ENCODE data around the gene OR1J1.

Gene OR1J1

DNA sequence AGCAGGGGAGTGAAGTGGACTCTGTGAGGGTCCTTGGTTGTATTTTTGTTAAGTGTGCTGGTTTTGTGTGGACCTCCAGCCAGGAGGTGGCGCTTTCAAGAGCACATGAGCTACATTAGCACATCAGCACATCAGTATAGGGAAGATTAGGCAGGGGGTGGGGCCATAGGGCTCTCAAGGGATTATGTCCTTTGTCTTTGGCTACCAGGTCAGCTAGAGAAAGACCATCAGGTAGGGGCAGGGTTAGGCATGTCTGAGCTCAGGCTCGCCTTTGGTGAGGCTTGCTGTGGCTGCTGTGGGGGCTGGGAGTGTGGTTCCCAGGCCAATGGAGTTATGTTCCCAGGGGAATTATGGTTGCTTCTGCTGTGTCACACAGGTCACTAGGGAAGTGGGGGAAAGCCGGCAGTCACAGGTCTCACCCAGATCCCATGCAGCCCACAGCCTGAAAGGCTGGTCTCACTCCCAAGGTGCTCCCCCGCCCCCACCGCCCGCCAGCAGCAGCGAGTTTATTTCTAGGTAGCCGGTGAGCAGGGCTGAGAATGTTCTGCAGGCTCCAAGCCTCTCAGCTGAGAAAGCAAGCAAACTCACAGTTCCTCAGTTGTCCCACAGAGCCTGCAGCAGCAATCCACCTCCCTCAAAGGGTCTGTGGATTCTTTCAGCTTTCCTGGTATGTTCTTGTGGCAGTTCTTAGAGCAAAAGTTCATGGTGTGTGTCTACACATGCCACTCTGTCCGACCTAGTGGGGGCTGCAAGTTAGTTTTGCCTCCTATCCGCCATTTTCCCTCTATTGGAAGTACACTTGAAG lies 13.7 kb downstream of the OR1J1 start:
- Histone ChIP-seq H2AK5ac (ENCODE audit: low read length) (no peak overlapping the region), H3K18ac (ENCODE audit: low read length) (no peak overlapping the region), H3K9me3 (ENCODE audit: insufficient read depth, low read depth, low read length) (peaks cover 4% of the 10 kb centered on the region), H3K4ac (ENCODE audit: low read depth, low read length) (no peak overlapping the region), H3K27me3 (ENCODE audit: insufficient read depth, low read length) (no peaks in the 10 kb centered on the region), H3K4me2 (ENCODE audit: low read length) (no peak overlapping the region), H4K8ac (ENCODE audit: low read depth, low read length) (no peak overlapping the region), H3K27ac (ENCODE audit: low read depth, low read length) (no peak overlapping the region), H3K9ac (ENCODE audit: low read length) (no peak overlapping the region), H2AFZ (ENCODE audit: insufficient read depth, low read length, poor library complexity) (no peak overlapping the region), H4K12ac (ENCODE audit: low read depth, low read length) (no peak overlapping the region), H4K91ac (ENCODE audit: low read depth, low read length) (no peak overlapping the region), H2BK5ac (ENCODE audit: low read depth, low read length, poor library complexity) (no peak overlapping the region), H3K36me3 (ENCODE audit: control insufficient read depth in 1 of 2, insufficient read depth in 2 of 2, low read length in 2 of 2) (no peaks in the 10 kb centered on the region), H3K4me1 (ENCODE audit: control insufficient read depth in 1 of 2, insufficient read depth in 2 of 2, low read length in 2 of 2) (no peaks in the 10 kb centered on the region), H3K79me2 (ENCODE audit: control insufficient read depth, insufficient read depth, low read length, poor library complexity) (no peaks in the 10 kb centered on the region), H3K4me3 (ENCODE audit: low read depth, low read length) (peak overlapping the region; percentile 29), H3K79me1 (ENCODE audit: low read length) (no peaks in the 10 kb centered on the region), H3K14ac (ENCODE audit: low read length) (no peak overlapping the region), H2BK120ac (ENCODE audit: insufficient read depth, low read length, poor library complexity) (no peak overlapping the region), H2BK12ac (ENCODE audit: low read length) (no peak overlapping the region), H3K23ac (ENCODE audit: low read length) (no peak overlapping the region)
- DNase-seq = no peak
- no CpG with 5 or more reads among the region's 10 CpGs for WGBS (ENCODE audit: extremely low coverage, insufficient coverage, insufficient read length)

- H3K4me2 ChIP-seq (ENCODE audit: low read length) = no peak overlapping the region
- no peak overlapping the region for H2BK12ac ChIP-seq (ENCODE audit: low read length)
- no peak overlapping the region for H3K9ac ChIP-seq (ENCODE audit: low read length)
- H4K8ac ChIP-seq (ENCODE audit: low read depth, low read length) = no peak overlapping the region
- H3K9me3 ChIP-seq (ENCODE audit: insufficient read depth, low read depth, low read length) = peaks cover 3% of the 10 kb centered on the region
- H3K4me3 ChIP-seq (ENCODE audit: low read depth, low read length) = no peak overlapping the region
- no peak overlapping the region for H3K14ac ChIP-seq (ENCODE audit: low read length)
- no peak overlapping the region for H4K12ac ChIP-seq (ENCODE audit: low read depth, low read length)
- no peak overlapping the region for H3K27ac ChIP-seq (ENCODE audit: low read depth, low read length)
- no peak overlapping the region for H3K18ac ChIP-seq (ENCODE audit: low read length)
- H2AK5ac ChIP-seq (ENCODE audit: low read length) = no peak overlapping the region
- H2BK5ac ChIP-seq (ENCODE audit: low read depth, low read length, poor library complexity) = no peak overlapping the region
- no peak overlapping the region for H2AFZ ChIP-seq (ENCODE audit: insufficient read depth, low read length, poor library complexity)
- no peak for DNase-seq
- H3K4ac ChIP-seq (ENCODE audit: low read depth, low read length) = no peak overlapping the region
- no peak overlapping the region for H2BK120ac ChIP-seq (ENCODE audit: insufficient read depth, low read length, poor library complexity)
- no CpG with 5 or more reads among the region's 1 CpG for WGBS (ENCODE audit: extremely low coverage, insufficient coverage, insufficient read length)
- H3K79me2 ChIP-seq (ENCODE audit: control insufficient read depth, insufficient read depth, low read length, poor library complexity) = no peaks in the 10 kb centered on the region
- H3K27me3 ChIP-seq (ENCODE audit: insufficient read depth, low read length) = no peaks in the 10 kb centered on the region
- no peak overlapping the region for H4K91ac ChIP-seq (ENCODE audit: low read depth, low read length)
- no peaks in the 10 kb centered on the region for H3K4me1 ChIP-seq (ENCODE audit: control insufficient read depth in 1 of 2, insufficient read depth in 2 of 2, low read length in 2 of 2)
- H3K36me3 ChIP-seq (ENCODE audit: control insufficient read depth in 1 of 2, insufficient read depth in 2 of 2, low read length in 2 of 2) = no peaks in the 10 kb centered on the region
- H3K23ac ChIP-seq (ENCODE audit: low read length) = no peak overlapping the region
- no peaks in the 10 kb centered on the region for H3K79me1 ChIP-seq (ENCODE audit: low read length)
These were observed 19.9 kb downstream of the OR1J1 start for GRCh38 chr9:122457787-122458186.

DNA sequence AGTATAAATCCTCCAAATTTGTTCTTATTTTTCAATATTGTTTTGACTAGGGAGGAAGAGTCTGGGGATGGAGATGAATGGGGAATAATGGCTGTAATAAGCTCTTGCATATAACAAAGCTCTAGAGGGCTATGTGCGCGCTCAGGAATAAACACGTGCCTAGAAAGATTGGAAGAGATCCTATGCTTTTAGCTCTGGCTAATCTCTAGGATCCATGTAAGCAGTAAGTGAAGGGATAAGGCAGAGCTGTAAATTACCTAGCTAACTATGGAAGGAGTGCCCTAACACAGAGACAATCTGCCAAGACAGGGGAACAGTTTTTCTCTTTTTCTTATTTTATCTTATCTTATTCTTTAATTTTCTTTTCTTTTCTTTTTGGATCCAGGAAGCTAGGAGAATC lies 21.6 kb downstream of the OR1J1 start:
- Histone ChIP-seq H3K79me1 (ENCODE audit: low read length) (no peaks in the 10 kb centered on the region), H3K9ac (ENCODE audit: low read length) (no peak overlapping the region), H2AK5ac (ENCODE audit: low read length) (no peak overlapping the region), H2BK5ac (ENCODE audit: low read depth, low read length, poor library complexity) (no peak overlapping the region), H3K4me3 (ENCODE audit: low read depth, low read length) (no peak overlapping the region), H4K8ac (ENCODE audit: low read depth, low read length) (no peak overlapping the region), H2AFZ (ENCODE audit: insufficient read depth, low read length, poor library complexity) (no peak overlapping the region), H3K36me3 (ENCODE audit: control insufficient read depth in 1 of 2, insufficient read depth in 2 of 2, low read length in 2 of 2) (no peaks in the 10 kb centered on the region), H4K91ac (ENCODE audit: low read depth, low read length) (no peak overlapping the region), H3K4ac (ENCODE audit: low read depth, low read length) (no peak overlapping the region), H3K27ac (ENCODE audit: low read depth, low read length) (no peak overlapping the region), H2BK12ac (ENCODE audit: low read length) (no peak overlapping the region), H3K23ac (ENCODE audit: low read length) (no peak overlapping the region), H2BK120ac (ENCODE audit: insufficient read depth, low read length, poor library complexity) (no peak overlapping the region), H3K14ac (ENCODE audit: low read length) (no peak overlapping the region), H3K18ac (ENCODE audit: low read length) (no peak overlapping the region), H3K4me2 (ENCODE audit: low read length) (no peak overlapping the region), H3K4me1 (ENCODE audit: control insufficient read depth in 1 of 2, insufficient read depth in 2 of 2, low read length in 2 of 2) (no peaks in the 10 kb centered on the region), H4K12ac (ENCODE audit: low read depth, low read length) (no peak overlapping the region), H3K9me3 (ENCODE audit: insufficient read depth, low read depth, low read length) (peaks cover 3% of the 10 kb centered on the region), H3K27me3 (ENCODE audit: insufficient read depth, low read length) (no peaks in the 10 kb centered on the region), H3K79me2 (ENCODE audit: control insufficient read depth, insufficient read depth, low read length, poor library complexity) (no peaks in the 10 kb centered on the region)
- no peak for DNase-seq
- WGBS (ENCODE audit: extremely low coverage, insufficient coverage, insufficient read length) = no CpG with 5 or more reads among the region's 3 CpGs

GRCh38 chr9:122453677-122454135 lies 24.0 kb downstream of the OR1J1 start:
- Histone ChIP-seq H3K79me1 (ENCODE audit: low read length) (no peaks in the 10 kb centered on the region), H3K9me3 (ENCODE audit: insufficient read depth, low read depth, low read length) (peaks cover 3% of the 10 kb centered on the region), H4K91ac (ENCODE audit: low read depth, low read length) (no peak overlapping the region), H4K12ac (ENCODE audit: low read depth, low read length) (no peak overlapping the region), H3K14ac (ENCODE audit: low read length) (no peak overlapping the region), H3K27me3 (ENCODE audit: insufficient read depth, low read length) (no peaks in the 10 kb centered on the region), H3K4ac (ENCODE audit: low read depth, low read length) (no peak overlapping the region), H2BK12ac (ENCODE audit: low read length) (no peak overlapping the region), H3K4me1 (ENCODE audit: control insufficient read depth in 1 of 2, insufficient read depth in 2 of 2, low read length in 2 of 2) (no peaks in the 10 kb centered on the region), H3K4me3 (ENCODE audit: low read depth, low read length) (no peak overlapping the region), H3K4me2 (ENCODE audit: low read length) (no peak overlapping the region), H3K36me3 (ENCODE audit: control insufficient read depth in 1 of 2, insufficient read depth in 2 of 2, low read length in 2 of 2) (no peaks in the 10 kb centered on the region), H2BK5ac (ENCODE audit: low read depth, low read length, poor library complexity) (no peak overlapping the region), H3K79me2 (ENCODE audit: control insufficient read depth, insufficient read depth, low read length, poor library complexity) (no peaks in the 10 kb centered on the region), H3K9ac (ENCODE audit: low read length) (no peak overlapping the region), H3K27ac (ENCODE audit: low read depth, low read length) (no peak overlapping the region), H2AFZ (ENCODE audit: insufficient read depth, low read length, poor library complexity) (no peak overlapping the region), H4K8ac (ENCODE audit: low read depth, low read length) (no peak overlapping the region), H3K18ac (ENCODE audit: low read length) (no peak overlapping the region), H2BK120ac (ENCODE audit: insufficient read depth, low read length, poor library complexity) (no peak overlapping the region), H2AK5ac (ENCODE audit: low read length) (no peak overlapping the region), H3K23ac (ENCODE audit: low read length) (no peak overlapping the region)
- WGBS (ENCODE audit: extremely low coverage, insufficient coverage, insufficient read length) = no CpG with 5 or more reads among the region's 2 CpGs
- DNase-seq = no peak
